ENCODE measurements around the gene STAB2.

The STAB2 gene

GRCh38 chr12:103679421-103680170, 92.5 kb downstream of the STAB2 start:
- H3K4me3 Mint-ChIP-seq, result no peak overlapping the region
- no peak for DNase-seq
- TF ChIP-seq, protein P1, sequence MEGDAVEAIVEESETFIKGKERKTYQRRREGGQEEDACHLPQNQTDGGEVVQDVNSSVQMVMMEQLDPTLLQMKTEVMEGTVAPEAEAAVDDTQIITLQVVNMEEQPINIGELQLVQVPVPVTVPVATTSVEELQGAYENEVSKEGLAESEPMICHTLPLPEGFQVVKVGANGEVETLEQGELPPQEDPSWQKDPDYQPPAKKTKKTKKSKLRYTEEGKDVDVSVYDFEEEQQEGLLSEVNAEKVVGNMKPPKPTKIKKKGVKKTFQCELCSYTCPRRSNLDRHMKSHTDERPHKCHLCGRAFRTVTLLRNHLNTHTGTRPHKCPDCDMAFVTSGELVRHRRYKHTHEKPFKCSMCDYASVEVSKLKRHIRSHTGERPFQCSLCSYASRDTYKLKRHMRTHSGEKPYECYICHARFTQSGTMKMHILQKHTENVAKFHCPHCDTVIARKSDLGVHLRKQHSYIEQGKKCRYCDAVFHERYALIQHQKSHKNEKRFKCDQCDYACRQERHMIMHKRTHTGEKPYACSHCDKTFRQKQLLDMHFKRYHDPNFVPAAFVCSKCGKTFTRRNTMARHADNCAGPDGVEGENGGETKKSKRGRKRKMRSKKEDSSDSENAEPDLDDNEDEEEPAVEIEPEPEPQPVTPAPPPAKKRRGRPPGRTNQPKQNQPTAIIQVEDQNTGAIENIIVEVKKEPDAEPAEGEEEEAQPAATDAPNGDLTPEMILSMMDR (IDR thresholded peaks at IDR 0.05), result no peak

GRCh38 chr12:103680591-103681141, 93.6 kb downstream of the STAB2 start:
- no peak for DNase-seq
- peaks cover 25% of the 10 kb centered on the region for H3K4me1 Mint-ChIP-seq
- no peaks in the 10 kb centered on the region for H3K36me3 Mint-ChIP-seq (ENCODE audit: low read depth)
- TF ChIP-seq, protein P1 (IDR thresholded peaks at IDR 0.05), result no peak
- no peaks in the 10 kb centered on the region for H3K9me3 Mint-ChIP-seq
- H3K27ac Mint-ChIP-seq, result no peak overlapping the region
- no peak overlapping the region for H3K4me3 Mint-ChIP-seq
- H3K27me3 Mint-ChIP-seq (ENCODE audit: low read depth, poor library complexity), result peaks cover 10% of the 10 kb centered on the region

More at GRCh38 chr12:103679421-103680170, 92.5 kb downstream of the STAB2 start:
- H3K36me3 Mint-ChIP-seq (ENCODE audit: low read depth), result no peaks in the 10 kb centered on the region
- H3K27me3 Mint-ChIP-seq (ENCODE audit: low read depth, poor library complexity), result peaks cover 9% of the 10 kb centered on the region
- no peaks in the 10 kb centered on the region for H3K9me3 Mint-ChIP-seq
- H3K27ac Mint-ChIP-seq, result peak overlapping the region; percentile 36
- peaks cover 33% of the 10 kb centered on the region for H3K4me1 Mint-ChIP-seq

GRCh38 chr12:103686026-103686425, 99.0 kb downstream of the STAB2 start:
- TF ChIP-seq, protein P1 (IDR thresholded peaks at IDR 0.05), result no peak
- no peak overlapping the region for H3K4me3 Mint-ChIP-seq
- no peak for DNase-seq
- H3K4me1 Mint-ChIP-seq, result peaks cover 13% of the 10 kb centered on the region
- H3K27ac Mint-ChIP-seq, result peak overlapping the region; percentile 6
- no peaks in the 10 kb centered on the region for H3K9me3 Mint-ChIP-seq
- H3K27me3 Mint-ChIP-seq (ENCODE audit: low read depth, poor library complexity), result peaks cover 11% of the 10 kb centered on the region
- no peaks in the 10 kb centered on the region for H3K36me3 Mint-ChIP-seq (ENCODE audit: low read depth)

DNA sequence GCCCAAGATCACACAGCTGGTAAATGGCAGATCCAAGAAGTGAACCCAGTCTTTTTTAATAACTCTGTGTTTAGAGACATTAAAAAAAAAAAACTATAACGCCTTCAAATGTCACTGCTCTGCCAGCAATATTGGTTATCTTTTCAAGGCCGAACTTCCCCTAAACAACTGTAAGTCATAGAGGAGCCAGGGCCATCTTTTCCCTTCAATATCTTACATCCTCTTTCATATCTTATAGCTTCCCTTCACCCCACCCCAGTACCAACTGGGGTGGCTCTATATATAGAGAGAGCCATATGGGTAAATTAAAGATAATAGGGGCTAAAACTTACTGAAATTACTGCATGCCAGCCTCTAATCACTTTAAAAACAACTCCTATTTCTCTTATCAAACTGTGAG, 100.2 kb downstream of the STAB2 start:
- Mint-ChIP-seq H3K9me3 (no peaks in the 10 kb centered on the region), H3K27me3 (ENCODE audit: low read depth, poor library complexity) (peaks cover 11% of the 10 kb centered on the region), H3K4me3 (no peak overlapping the region), H3K27ac (no peak overlapping the region), H3K4me1 (peaks cover 12% of the 10 kb centered on the region), H3K36me3 (ENCODE audit: low read depth) (no peaks in the 10 kb centered on the region)
- no peak for DNase-seq
- TF ChIP-seq, protein P1 (IDR thresholded peaks at IDR 0.05), result no peak

GRCh38 chr12:103688376-103689063, 101.4 kb downstream of the STAB2 start:
- DNase-seq, result no peak
- H3K36me3 Mint-ChIP-seq (ENCODE audit: low read depth), result no peaks in the 10 kb centered on the region
- H3K27ac Mint-ChIP-seq, result no peak overlapping the region
- peaks cover 9% of the 10 kb centered on the region for H3K27me3 Mint-ChIP-seq (ENCODE audit: low read depth, poor library complexity)
- H3K4me1 Mint-ChIP-seq, result peaks cover 12% of the 10 kb centered on the region
- TF ChIP-seq, protein P1 (IDR thresholded peaks at IDR 0.05), result no peak
- H3K4me3 Mint-ChIP-seq, result no peak overlapping the region
- no peaks in the 10 kb centered on the region for H3K9me3 Mint-ChIP-seq
